Loucy (cell line): ENCODE results near the gene TLDC2.

Experiments
- H2AFZ ChIP-seq: fragments of 200-600 bp; sonication (generic); 2 replicates; pipeline ENCODE4 v1.6.0; 2016; ENCODE audit warnings: antibody characterized with exemption, mild to moderate bottlenecking, low read length, moderate library complexity
- H3F3A ChIP-seq: fragments of 200-600 bp; 2 replicates; pipeline ENCODE4 v1.6.0; 2016; ENCODE audit warnings: antibody characterized with exemption, low read depth, mild to moderate bottlenecking
- H3K27me3 ChIP-seq: fragments of 200-600 bp; sonication (generic); 2 replicates; pipeline ENCODE4 v1.6.1; 2014; ENCODE audit warnings: low read length, mild to moderate bottlenecking; ENCODE audit not compliant: insufficient read depth, poor library complexity, severe bottlenecking
- H3K36me3 ChIP-seq: fragments of 200-600 bp; sonication (generic); 2 replicates; pipeline ENCODE4 v1.6.1; 2016; ENCODE audit warnings: low read length; ENCODE audit not compliant: insufficient read depth
- H3K4me1 ChIP-seq: fragments of 200-600 bp; sonication (generic); 2 replicates; pipeline ENCODE4 v1.5.1; 2014; ENCODE audit warnings: low read length, mild to moderate bottlenecking; ENCODE audit not compliant: insufficient read depth, poor library complexity, severe bottlenecking
- H3K4me2 ChIP-seq: fragments of 200-600 bp; sonication (generic); 2 replicates; pipeline ENCODE4 v1.6.0; 2014; ENCODE audit warnings: antibody characterized with exemption, low read length, low read depth, mild to moderate bottlenecking; ENCODE audit not compliant: poor library complexity, severe bottlenecking
- H3K4me3 ChIP-seq: fragments of 200-600 bp; sonication (generic); 2 replicates; pipeline ENCODE4 v1.5.1; 2014; ENCODE audit warnings: low read length, mild to moderate bottlenecking, mixed read lengths; ENCODE audit not compliant: poor library complexity, severe bottlenecking
- H3K79me2 ChIP-seq: fragments of 200-600 bp; sonication (generic); 2 replicates; pipeline ENCODE4 v1.6.1; 2014; ENCODE audit warnings: low read length; ENCODE audit not compliant: insufficient read depth
- H3K9ac ChIP-seq: fragments of 200-600 bp; sonication (generic); 2 replicates; pipeline ENCODE4 v1.6.0; 2014; ENCODE audit warnings: mild to moderate bottlenecking, low read depth, low read length, moderate library complexity; ENCODE audit not compliant: poor library complexity, severe bottlenecking
- H3K9me2 ChIP-seq: fragments of 200-600 bp; sonication (generic); replicated peaks from 2 replicates; pipeline ENCODE4 v1.6.1; 2016; ENCODE audit warnings: low read depth, low read length, mixed read lengths
- H3K9me3 ChIP-seq: fragments of 200-600 bp; sonication (generic); 2 replicates; pipeline ENCODE4 v1.6.1; 2014; ENCODE audit warnings: mild to moderate bottlenecking, antibody characterized with exemption, low read length, low read depth; ENCODE audit not compliant: insufficient read depth
- H4K20me1 ChIP-seq: fragments of 200-600 bp; sonication (generic); 2 replicates; pipeline ENCODE4 v1.6.0; 2014; ENCODE audit warnings: antibody characterized with exemption, low read length, mild to moderate bottlenecking; ENCODE audit not compliant: insufficient read depth, poor library complexity, severe bottlenecking
- EZH2phosphoT487 ChIP-seq: fragments of 200-600 bp; IDR thresholded peaks from 2 replicates; pipeline ENCODE4 v1.6.1; 2018; ENCODE audit warnings: antibody characterized with exemption, mild to moderate bottlenecking, moderate library complexity, borderline replicate concordance
- TF ChIP-seq, protein P1 (sequence below): fragments of 200-600 bp; sonication (generic); conservative IDR thresholded peaks from 2 replicates; pipeline ENCODE4 v1.5.1; 2014; ENCODE audit warnings: mild to moderate bottlenecking, antibody characterized with exemption, low read length

The TLDC2 gene

GRCh38 chr20:36917943-36918342, 42.0 kb downstream of the TLDC2 start:
- H3K9me3 ChIP-seq = no peaks in the 10 kb centered on the region
- TF ChIP-seq EZH2phosphoT487 = no peak
- TF ChIP-seq, protein P1, sequence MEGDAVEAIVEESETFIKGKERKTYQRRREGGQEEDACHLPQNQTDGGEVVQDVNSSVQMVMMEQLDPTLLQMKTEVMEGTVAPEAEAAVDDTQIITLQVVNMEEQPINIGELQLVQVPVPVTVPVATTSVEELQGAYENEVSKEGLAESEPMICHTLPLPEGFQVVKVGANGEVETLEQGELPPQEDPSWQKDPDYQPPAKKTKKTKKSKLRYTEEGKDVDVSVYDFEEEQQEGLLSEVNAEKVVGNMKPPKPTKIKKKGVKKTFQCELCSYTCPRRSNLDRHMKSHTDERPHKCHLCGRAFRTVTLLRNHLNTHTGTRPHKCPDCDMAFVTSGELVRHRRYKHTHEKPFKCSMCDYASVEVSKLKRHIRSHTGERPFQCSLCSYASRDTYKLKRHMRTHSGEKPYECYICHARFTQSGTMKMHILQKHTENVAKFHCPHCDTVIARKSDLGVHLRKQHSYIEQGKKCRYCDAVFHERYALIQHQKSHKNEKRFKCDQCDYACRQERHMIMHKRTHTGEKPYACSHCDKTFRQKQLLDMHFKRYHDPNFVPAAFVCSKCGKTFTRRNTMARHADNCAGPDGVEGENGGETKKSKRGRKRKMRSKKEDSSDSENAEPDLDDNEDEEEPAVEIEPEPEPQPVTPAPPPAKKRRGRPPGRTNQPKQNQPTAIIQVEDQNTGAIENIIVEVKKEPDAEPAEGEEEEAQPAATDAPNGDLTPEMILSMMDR = no peak

DNA sequence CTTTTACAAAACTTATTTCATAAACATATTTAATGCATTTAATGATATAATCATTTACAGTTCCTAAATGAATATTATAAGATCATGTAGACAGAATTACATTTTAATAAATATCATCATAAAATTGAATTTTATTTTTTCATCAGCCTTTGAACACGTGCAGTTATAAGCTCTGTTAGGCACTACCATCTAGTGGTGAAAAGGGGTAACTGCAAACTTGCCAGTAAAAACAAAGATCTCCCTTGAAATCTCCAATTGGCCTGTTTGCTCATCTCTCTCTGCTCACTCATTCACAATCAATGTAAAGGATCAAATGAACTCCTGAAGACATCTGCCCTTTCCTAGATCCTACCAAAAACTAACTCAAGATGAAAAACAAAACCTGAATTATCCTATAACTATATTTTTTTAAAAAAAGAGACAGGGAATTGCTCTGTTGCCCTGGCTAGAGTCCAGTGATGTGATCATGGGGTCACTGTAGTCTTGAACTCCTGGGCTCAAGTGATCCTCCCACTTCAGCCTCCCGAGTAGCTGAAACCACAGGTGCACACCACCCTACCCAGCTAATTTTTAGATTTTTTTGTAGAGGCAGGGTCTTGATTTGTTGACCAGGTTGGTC, 43.9 kb downstream of the TLDC2 start:
- Histone ChIP-seq H3K27me3 (no peaks in the 10 kb centered on the region), H4K20me1 (no peaks in the 10 kb centered on the region), H3K36me3 (no peaks in the 10 kb centered on the region), H3K4me2 (no peak overlapping the region), H3K4me1 (no peaks in the 10 kb centered on the region), H3F3A (no peaks in the 10 kb centered on the region), H3K4me3 (no peak overlapping the region), H3K9ac (no peak overlapping the region), H3K9me2 (no peaks in the 10 kb centered on the region), H3K9me3 (no peaks in the 10 kb centered on the region), H2AFZ (peak overlapping the region; percentile 77; the same call in 1 of the 2 replicates), H3K79me2 (no peaks in the 10 kb centered on the region)
- TF ChIP-seq, protein P1 = peak; percentile 80
- no peak for TF ChIP-seq EZH2phosphoT487

More at GRCh38 chr20:36917943-36918342, 42.0 kb downstream of the TLDC2 start:
- no peak overlapping the region for H3K4me3 ChIP-seq
- no peaks in the 10 kb centered on the region for H3F3A ChIP-seq
- H3K36me3 ChIP-seq = no peaks in the 10 kb centered on the region
- H4K20me1 ChIP-seq = no peaks in the 10 kb centered on the region
- H3K4me2 ChIP-seq = no peak overlapping the region
- no peaks in the 10 kb centered on the region for H3K27me3 ChIP-seq
- H3K4me1 ChIP-seq = no peaks in the 10 kb centered on the region
- H3K9ac ChIP-seq = no peak overlapping the region
- no peak overlapping the region for H2AFZ ChIP-seq
- no peaks in the 10 kb centered on the region for H3K9me2 ChIP-seq
- H3K79me2 ChIP-seq = no peaks in the 10 kb centered on the region

- Histone ChIP-seq H3K9me2 (no peaks in the 10 kb centered on the region), H3K9me3 (no peaks in the 10 kb centered on the region), H3K4me2 (no peak overlapping the region), H3K27me3 (no peaks in the 10 kb centered on the region), H3K4me1 (no peaks in the 10 kb centered on the region), H4K20me1 (no peaks in the 10 kb centered on the region), H3K36me3 (no peaks in the 10 kb centered on the region), H2AFZ (no peak overlapping the region), H3K9ac (no peak overlapping the region), H3K79me2 (no peaks in the 10 kb centered on the region), H3F3A (no peaks in the 10 kb centered on the region), H3K4me3 (no peak overlapping the region)
- TF ChIP-seq, protein P1 = no peak
- no peak for TF ChIP-seq EZH2phosphoT487
Measured at GRCh38 chr20:36920334-36920730, 44.4 kb downstream of the TLDC2 start.
